Fibroblast of lung (primary cell): ENCODE results near the gene CCDC192. TPM values are rescaled to one million over a fixed set of nuclear protein-coding genes. Genes with fewer than 3 reads are reported as not detected.

Experiments used
- DNase-seq, 2 donors: peaks; one replicate each; pipeline versions ENCODE4 v3.0.0 to v3.0.0-alpha.2; 2010; ENCODE audit warnings: low read depth in 2 of 2
- H2AFZ ChIP-seq: 2 replicates; pipeline ENCODE4 v1.5.1; 2012; ENCODE audit warnings: low read length, control low read depth, inconsistent platforms
- H3K27ac ChIP-seq: 2 replicates; pipeline ENCODE4 v1.5.1; 2011; ENCODE audit warnings: low read length, control low read depth; ENCODE audit not compliant: insufficient read depth
- H3K27me3 ChIP-seq: 2 replicates; pipeline ENCODE4 v1.5.1; 2011; ENCODE audit warnings: mild to moderate bottlenecking, low read length; ENCODE audit not compliant: control insufficient read depth, insufficient read depth
- H3K36me3 ChIP-seq: 2 replicates; pipeline ENCODE4 v1.5.1; 2011; ENCODE audit warnings: low read length; ENCODE audit not compliant: control insufficient read depth, insufficient read depth
- H3K4me1 ChIP-seq: 2 replicates; pipeline ENCODE4 v1.5.1; 2011; ENCODE audit warnings: low read length; ENCODE audit not compliant: control insufficient read depth, insufficient read depth; ENCODE audit errors: extremely low read depth
- H3K4me2 ChIP-seq: 2 replicates; pipeline ENCODE4 v1.5.1; 2011; ENCODE audit warnings: low read length, control low read depth; ENCODE audit not compliant: insufficient read depth; ENCODE audit errors: extremely low read depth
- H3K4me3 ChIP-seq, 4 experiments: fragments of 200-600 bp in 1 of 4; sonication (generic) in 1 of 4; replicated peaks in 1 of 4; 2 replicates each; pipeline ENCODE4 v1.5.1; 2011 to 2016; ENCODE audit warnings: low read length in 4 of 4, low read depth in 3 of 4, mild to moderate bottlenecking in 3 of 4, control low read depth in 2 of 4, inconsistent platforms in 1 of 4, mixed read lengths in 1 of 4; ENCODE audit not compliant: insufficient read depth in 1 of 4; ENCODE audit errors: control extremely low read depth in 1 of 4
- H3K79me2 ChIP-seq: 2 replicates; pipeline ENCODE4 v1.5.1; 2012; ENCODE audit warnings: mild to moderate bottlenecking, low read length, inconsistent platforms; ENCODE audit not compliant: control insufficient read depth, insufficient read depth
- H3K9ac ChIP-seq: 2 replicates; pipeline ENCODE4 v1.5.1; 2011; ENCODE audit warnings: mild to moderate bottlenecking, low read length, control low read depth; ENCODE audit not compliant: insufficient read depth
- H3K9me3 ChIP-seq: 2 replicates; pipeline ENCODE4 v1.5.1; 2012; ENCODE audit warnings: low read depth, low read length; ENCODE audit not compliant: control insufficient read depth, insufficient read depth
- H4K20me1 ChIP-seq: 2 replicates; pipeline ENCODE4 v1.5.1; 2011; ENCODE audit warnings: low read length; ENCODE audit not compliant: control insufficient read depth, insufficient read depth; ENCODE audit errors: extremely low read depth
- EZH2 ChIP-seq: IDR thresholded peaks from 2 replicates; pipeline ENCODE4 v1.5.1; 2012; ENCODE audit warnings: low read length, control low read depth, mild to moderate bottlenecking; ENCODE audit errors: missing control alignments
- polyA plus RNA-seq, 2 donors: library from polyadenylated mRNA; depleted of rRNA in 1 of 2; stranded (reverse) in 1 of 2; unstranded in 1 of 2; fragments of >200 nt; gene quantifications; 2 replicates each; pipeline ENCODE4 v1.2.1, GENCODE V29; 2011 to 2012; ENCODE audit warnings: missing spikeins in 1 of 2
- total RNA-seq: library from RNA; depleted of rRNA; stranded (reverse); fragments of >200 nt; gene quantifications from 2 replicates; pipeline ENCODE4 v1.2.1, GENCODE V29; 2014
- TF ChIP-seq, protein P1 (sequence below), 2 donors: IDR thresholded peaks in 1 of 2; conservative IDR thresholded peaks in 1 of 2; 1 replicate in 1 of 2; 2 replicates in 1 of 2; pipeline ENCODE4 v1.5.1; 2011 to 2012; ENCODE audit warnings: low read length in 2 of 2, control low read depth in 1 of 2, inconsistent platforms in 1 of 2, low read depth in 1 of 2, mild to moderate bottlenecking in 1 of 2

CCDC192 gene
- total and polyA plus RNA-seq, 2 donors (not counting 1 experiment from before 2014, with no cell fraction given), result not detected

DNA sequence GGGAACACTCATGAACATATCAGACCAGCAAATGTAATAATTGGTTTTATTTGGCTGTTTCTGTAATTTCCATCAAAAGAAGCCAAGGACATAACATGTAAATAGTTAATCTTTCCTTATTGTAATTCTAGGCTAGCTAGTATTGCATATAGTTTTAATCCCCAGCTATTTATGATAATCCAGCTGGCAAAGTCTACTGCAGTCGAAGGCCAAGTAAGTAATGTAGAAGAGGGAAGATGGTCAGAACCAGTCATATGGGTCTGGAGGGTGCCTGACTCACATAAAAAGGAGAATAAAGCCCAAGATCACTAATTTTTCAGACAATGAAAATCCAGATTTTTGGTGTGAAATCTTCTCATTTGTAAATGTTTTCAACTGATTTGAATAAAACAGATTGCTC lies 106.3 kb downstream of the CCDC192 start:
- H3K9ac ChIP-seq, result no peak overlapping the region
- H3K9me3 ChIP-seq, result no peaks in the 10 kb centered on the region
- no peak overlapping the region for H3K4me2 ChIP-seq
- no peaks in the 10 kb centered on the region for H3K27me3 ChIP-seq
- peaks cover 13% of the 10 kb centered on the region for H3K4me1 ChIP-seq
- no peak overlapping the region for H2AFZ ChIP-seq
- H4K20me1 ChIP-seq, result no peaks in the 10 kb centered on the region
- no peak overlapping the region for H3K4me3 ChIP-seq
- DNase-seq, result no peak
- no peak for TF ChIP-seq EZH2
- TF ChIP-seq, protein P1, sequence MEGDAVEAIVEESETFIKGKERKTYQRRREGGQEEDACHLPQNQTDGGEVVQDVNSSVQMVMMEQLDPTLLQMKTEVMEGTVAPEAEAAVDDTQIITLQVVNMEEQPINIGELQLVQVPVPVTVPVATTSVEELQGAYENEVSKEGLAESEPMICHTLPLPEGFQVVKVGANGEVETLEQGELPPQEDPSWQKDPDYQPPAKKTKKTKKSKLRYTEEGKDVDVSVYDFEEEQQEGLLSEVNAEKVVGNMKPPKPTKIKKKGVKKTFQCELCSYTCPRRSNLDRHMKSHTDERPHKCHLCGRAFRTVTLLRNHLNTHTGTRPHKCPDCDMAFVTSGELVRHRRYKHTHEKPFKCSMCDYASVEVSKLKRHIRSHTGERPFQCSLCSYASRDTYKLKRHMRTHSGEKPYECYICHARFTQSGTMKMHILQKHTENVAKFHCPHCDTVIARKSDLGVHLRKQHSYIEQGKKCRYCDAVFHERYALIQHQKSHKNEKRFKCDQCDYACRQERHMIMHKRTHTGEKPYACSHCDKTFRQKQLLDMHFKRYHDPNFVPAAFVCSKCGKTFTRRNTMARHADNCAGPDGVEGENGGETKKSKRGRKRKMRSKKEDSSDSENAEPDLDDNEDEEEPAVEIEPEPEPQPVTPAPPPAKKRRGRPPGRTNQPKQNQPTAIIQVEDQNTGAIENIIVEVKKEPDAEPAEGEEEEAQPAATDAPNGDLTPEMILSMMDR (conservative IDR thresholded peaks at IDR 0.05 in 1 of 2, IDR thresholded peaks at IDR 0.05 in 1 of 2; ENCODE audit: low read depth in 1 of 2, low read length in 2 of 2), result no peak
- no peaks in the 10 kb centered on the region for H3K36me3 ChIP-seq
- H3K79me2 ChIP-seq, result no peaks in the 10 kb centered on the region
- H3K27ac ChIP-seq, result no peak overlapping the region

DNA sequence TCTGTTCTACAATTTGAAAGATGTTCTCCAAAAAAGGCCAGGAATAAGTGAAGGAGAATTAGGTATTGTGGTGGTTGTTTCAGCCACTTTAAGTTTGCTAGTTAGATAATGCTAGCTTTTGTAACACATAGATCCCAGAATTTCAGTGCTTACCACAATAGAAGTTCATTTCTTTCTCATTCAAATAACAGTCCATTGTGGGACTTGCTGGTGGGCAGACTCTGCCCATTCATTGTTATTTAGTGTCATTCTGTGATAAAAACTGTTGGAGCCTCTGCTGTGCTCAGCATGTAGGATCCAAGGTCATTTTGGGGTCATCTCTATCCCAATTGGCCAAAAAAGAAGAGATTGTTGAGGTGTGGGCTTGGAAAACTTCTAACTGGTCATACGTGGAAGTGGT lies 106.8 kb downstream of the CCDC192 start:
- Histone ChIP-seq H4K20me1 (no peaks in the 10 kb centered on the region), H3K27me3 (no peaks in the 10 kb centered on the region), H3K9ac (no peak overlapping the region), H3K4me1 (peaks cover 17% of the 10 kb centered on the region), H3K36me3 (no peaks in the 10 kb centered on the region), H3K79me2 (no peaks in the 10 kb centered on the region), H3K27ac (no peak overlapping the region), H3K9me3 (no peaks in the 10 kb centered on the region), H3K4me2 (no peak overlapping the region), H3K4me3 (no peak overlapping the region), H2AFZ (no peak overlapping the region)
- TF ChIP-seq, protein P1 (conservative IDR thresholded peaks at IDR 0.05 in 1 of 2, IDR thresholded peaks at IDR 0.05 in 1 of 2; ENCODE audit: low read depth in 1 of 2, low read length in 2 of 2), result no peak
- DNase-seq, result no peak

DNA sequence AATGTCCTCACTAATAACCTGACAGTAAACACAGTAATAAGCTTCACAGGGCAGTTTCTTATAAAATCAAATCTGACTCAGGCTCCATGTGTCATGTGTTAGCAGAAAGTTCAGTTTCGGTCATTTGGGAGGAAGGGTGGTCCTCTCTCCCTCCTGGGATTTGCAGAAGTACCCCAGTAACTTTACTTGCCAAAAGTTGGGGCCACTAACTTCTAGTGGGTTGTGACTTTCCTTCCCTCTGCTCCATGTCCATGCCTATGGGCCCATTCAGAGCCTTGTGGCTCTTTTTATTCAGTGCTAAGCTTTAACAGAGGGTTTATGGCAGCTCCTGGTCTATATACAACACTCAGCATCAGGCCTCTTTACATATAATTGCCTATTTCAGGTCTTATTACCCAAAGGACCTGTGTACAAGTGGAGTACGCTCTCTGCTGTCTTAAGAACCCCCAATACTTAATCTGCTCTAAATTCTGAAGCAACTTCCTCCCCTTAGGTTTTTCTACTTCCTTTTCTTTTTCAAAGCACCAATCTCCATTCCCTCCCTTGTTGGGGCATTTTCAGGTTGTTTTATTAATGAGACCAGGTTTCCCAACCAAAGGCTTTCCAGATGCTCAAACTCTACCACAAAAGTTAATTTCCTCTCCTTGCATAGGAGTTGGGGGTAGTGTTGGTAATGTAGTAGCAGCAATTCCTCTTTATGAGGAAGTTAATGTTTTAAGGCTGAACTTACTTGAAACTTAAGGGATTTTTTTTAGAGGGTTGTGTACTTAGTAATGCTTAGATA lies 107.7 kb downstream of the CCDC192 start:
- Histone ChIP-seq H3K9ac (no peak overlapping the region), H2AFZ (no peak overlapping the region), H3K4me2 (no peak overlapping the region), H3K9me3 (no peaks in the 10 kb centered on the region), H3K79me2 (no peaks in the 10 kb centered on the region), H3K4me3 (no peak overlapping the region), H4K20me1 (no peaks in the 10 kb centered on the region), H3K4me1 (peaks cover 17% of the 10 kb centered on the region), H3K36me3 (no peaks in the 10 kb centered on the region), H3K27me3 (no peaks in the 10 kb centered on the region), H3K27ac (no peak overlapping the region)
- TF ChIP-seq, protein P1 (conservative IDR thresholded peaks at IDR 0.05 in 1 of 2, IDR thresholded peaks at IDR 0.05 in 1 of 2; ENCODE audit: low read depth in 1 of 2, low read length in 2 of 2), result no peak
- DNase-seq, result no peak
